CD4-positive, alpha-beta T cell (primary cell): ENCODE results near the gene AADACL4. TPM values are rescaled to one million over a fixed set of nuclear protein-coding genes. Genes with fewer than 3 reads are reported as not detected.

ENCODE experiments used
- ATAC-seq: fragments of 200-7000 bp; cut with Tn5 transposase; one replicate; pipeline ENCODE4 v1.10.0; 2022; ENCODE audit warnings: mild to moderate bottlenecking; ENCODE audit not compliant: poor library complexity
- CTCF ChIA-PET: fragments of 350-600 bp; sonication (Branson Sonifier 250); formaldehyde crosslinking; loops from one replicate; lab custom pipeline; 2021; ENCODE audit warnings: antibody characterized with exemption, inconsistent platforms; lab: Charles Lee
- POLR2A ChIA-PET: fragments of 350-600 bp; sonication (Branson Sonifier 250); formaldehyde crosslinking; loops from one replicate; lab custom pipeline; 2021; ENCODE audit warnings: antibody characterized with exemption, inconsistent platforms; lab: Charles Lee
- DNase-seq, 14 experiments: peaks; one replicate each; pipeline ENCODE4 v3.0.0-alpha.2; 2013 to 2020; ENCODE audit warnings: mixed read lengths in 2 of 14
- H3K27ac ChIP-seq, 2 donors: one replicate each; pipeline versions ENCODE4 v1.5.1 to v1.7.0; 2013; ENCODE audit warnings: low read length in 2 of 2, low read depth in 1 of 2, mild to moderate bottlenecking in 1 of 2
- H3K27me3 ChIP-seq, 2 experiments: 1 replicate in 1 of 2; 2 replicates in 1 of 2; pipeline versions ENCODE4 v1.6.1 to v1.7.0; 2013; ENCODE audit warnings: low read length in 2 of 2, control low read depth in 1 of 2, mild to moderate bottlenecking in 1 of 2, moderate library complexity in 1 of 2; ENCODE audit not compliant: insufficient read depth in 2 of 2, control insufficient read depth in 1 of 2
- H3K36me3 ChIP-seq: one replicate; pipeline ENCODE4 v1.6.1; 2013; ENCODE audit warnings: low read length, control low read depth; ENCODE audit not compliant: insufficient read depth
- H3K4me1 ChIP-seq: one replicate; pipeline ENCODE4 v1.6.1; 2013; ENCODE audit warnings: low read length, control low read depth; ENCODE audit not compliant: insufficient read depth
- H3K4me3 ChIP-seq: one replicate; pipeline ENCODE4 v1.5.1; 2013; ENCODE audit warnings: mild to moderate bottlenecking, low read length, moderate library complexity
- H3K9me3 ChIP-seq, 2 experiments: 1 replicate in 1 of 2; 2 replicates in 1 of 2; pipeline versions ENCODE4 v1.6.1 to v1.7.0; 2013; ENCODE audit warnings: low read length in 2 of 2, mild to moderate bottlenecking in 2 of 2, control low read depth in 1 of 2, moderate library complexity in 1 of 2; ENCODE audit not compliant: control insufficient read depth in 1 of 2, insufficient read depth in 1 of 2
- H3K27ac Mint-ChIP-seq: one replicate; pipeline ENCODE4 v1.8.0; 2020; ENCODE audit warnings: mixed read lengths
- H3K27me3 Mint-ChIP-seq: one replicate; pipeline ENCODE4 v1.8.0; 2021; ENCODE audit warnings: mixed read lengths
- H3K36me3 Mint-ChIP-seq: one replicate; pipeline ENCODE4 v1.8.0; 2021; ENCODE audit warnings: low read depth, mixed read lengths
- H3K4me1 Mint-ChIP-seq: one replicate; pipeline ENCODE4 v1.8.0; 2021; ENCODE audit warnings: low read depth, mixed read lengths
- H3K4me3 Mint-ChIP-seq: one replicate; pipeline ENCODE4 v1.8.0; 2020; ENCODE audit warnings: mild to moderate bottlenecking, mixed read lengths
- H3K9me3 Mint-ChIP-seq: one replicate; pipeline ENCODE4 v1.8.0; 2020; ENCODE audit warnings: mixed read lengths
- CTCF ChIP-seq: fragments of 200-600 bp; IDR thresholded peaks from one replicate; pipeline ENCODE4 v1.8.0; 2022; ENCODE audit warnings: antibody characterized with exemption, mild to moderate bottlenecking
- intact Hi-C, 2 experiments: fragments of 100-400 bp; cut with DNase I in 1 of 2; cut with micrococcal nuclease in 1 of 2; formaldehyde crosslinking; loops; one replicate each; pipeline versions ENCODE4 v1.15.1 to v1.9.0; 2023 to 2025; cut with DNase I, micrococcal nuclease
- total RNA-seq, 174 experiments: library from RNA in 2 of 174; stranded (reverse) in 2 of 174; gene quantifications; one replicate each; pipeline ENCODE4 v1.2.3 and lab custom pipeline; 2021 to 2026

Gene AADACL4
- total RNA-seq, 2 experiments from 2014 or later, result not detected

GRCh38 chr1:12621346-12622335, 22.2 kb upstream of the AADACL4 start:
- DNase-seq (no peak), ATAC-seq (no peak)
- peaks cover 37% of the 10 kb centered on the region for H3K4me1 ChIP-seq
- no peaks in the 10 kb centered on the region for H3K27me3 ChIP-seq
- no peaks in the 10 kb centered on the region for H3K27me3 Mint-ChIP-seq
- H3K9me3 ChIP-seq, result no peaks in the 10 kb centered on the region
- POLR2A ChIA-PET, result interaction anchor here (6.0 kb wide), 1 partner anchor 111 kb away, joined by 54 read pairs; no protein-coding TSS in a partner anchor
- peaks cover 25% of the 10 kb centered on the region for H3K36me3 Mint-ChIP-seq
- no peak overlapping the region for H3K27ac Mint-ChIP-seq
- H3K4me3 ChIP-seq, result no peak overlapping the region
- no peak for TF ChIP-seq CTCF
- no peaks in the 10 kb centered on the region for H3K9me3 Mint-ChIP-seq
- H3K27ac ChIP-seq, result no peak overlapping the region
- H3K4me1 Mint-ChIP-seq, result peaks cover 29% of the 10 kb centered on the region
- H3K4me3 Mint-ChIP-seq, result no peak overlapping the region
- intact Hi-C loops, result loop anchor here (2.0 kb wide), 2 partner anchors 37 to 307 kb away; no protein-coding TSS in a partner anchor
- H3K36me3 ChIP-seq, result no peaks in the 10 kb centered on the region
- CTCF ChIA-PET, result interaction anchor here (7.0 kb wide), 1 partner anchor 21 kb away, joined by 78 read pairs; no protein-coding TSS in a partner anchor

DNA sequence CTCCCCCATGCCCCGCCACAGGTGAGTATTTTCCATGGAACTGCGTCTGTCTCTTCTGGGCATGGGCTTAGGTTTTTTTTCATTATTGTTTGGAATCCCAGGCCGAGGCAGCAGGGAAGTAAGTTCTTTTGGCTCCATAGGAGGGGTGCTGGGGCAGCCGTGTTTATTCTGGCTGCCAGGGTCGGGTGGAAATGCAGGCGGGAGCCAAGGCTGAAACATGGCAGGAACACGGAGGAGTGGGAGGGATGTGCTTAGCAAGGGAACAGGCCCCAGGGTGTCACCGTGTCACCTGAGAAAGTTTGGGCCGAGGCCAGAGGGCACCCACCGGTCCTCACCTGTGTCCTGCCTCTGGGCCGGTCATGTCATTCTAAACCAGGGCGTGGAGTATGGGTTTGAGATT, 21.4 kb upstream of the AADACL4 start:
- Mint-ChIP-seq H3K4me1 (peaks cover 36% of the 10 kb centered on the region), H3K27ac (no peak overlapping the region), H3K9me3 (no peaks in the 10 kb centered on the region), H3K4me3 (no peak overlapping the region), H3K27me3 (no peaks in the 10 kb centered on the region), H3K36me3 (peaks cover 19% of the 10 kb centered on the region)
- ChIA-PET POLR2A (no interaction called here), CTCF (interaction anchor here (7.0 kb wide), 1 partner anchor 22 kb away, joined by 78 read pairs; no protein-coding TSS in a partner anchor)
- H3K4me1 ChIP-seq, result peaks cover 38% of the 10 kb centered on the region
- H3K4me3 ChIP-seq, result no peak overlapping the region
- no peak overlapping the region for H3K27ac ChIP-seq
- DNase-seq, result no peak
- intact Hi-C loops, result no loop called here
- H3K27me3 ChIP-seq, result no peaks in the 10 kb centered on the region
- H3K36me3 ChIP-seq, result no peaks in the 10 kb centered on the region
- no peak for ATAC-seq
- H3K9me3 ChIP-seq, result no peaks in the 10 kb centered on the region
- no peak for TF ChIP-seq CTCF

GRCh38 chr1:12625276-12625675, 18.6 kb upstream of the AADACL4 start:
- TF ChIP-seq CTCF, result no peak
- peaks cover 14% of the 10 kb centered on the region for H3K4me1 Mint-ChIP-seq
- intact Hi-C loops, result no loop called here
- Histone ChIP-seq H3K9me3 (no peaks in the 10 kb centered on the region), H3K27ac (no peak overlapping the region), H3K4me3 (no peak overlapping the region), H3K27me3 (no peaks in the 10 kb centered on the region), H3K36me3 (no peaks in the 10 kb centered on the region), H3K4me1 (peaks cover 18% of the 10 kb centered on the region)
- H3K4me3 Mint-ChIP-seq, result no peak overlapping the region
- ChIA-PET POLR2A (no interaction called here), CTCF (interaction anchor here (0.6 kb wide), 1 partner anchor 193 kb away, joined by 3 read pairs; no protein-coding TSS in a partner anchor)
- no peak for ATAC-seq
- no peak for DNase-seq
- H3K9me3 Mint-ChIP-seq, result no peaks in the 10 kb centered on the region
- no peak overlapping the region for H3K27ac Mint-ChIP-seq
- no peaks in the 10 kb centered on the region for H3K36me3 Mint-ChIP-seq
- H3K27me3 Mint-ChIP-seq, result no peaks in the 10 kb centered on the region
